Adrenal gland (tissue), 12 donors: ENCODE measurements around the gene CORO2A. TPM values are rescaled to one million over a fixed set of nuclear protein-coding genes. Genes with fewer than 3 reads are reported as not detected.
A peak's percentile ranks its signal among the peaks of the same experiment; 100 is the strongest.

Source experiments
- DNase-seq, 7 donors: peaks; one replicate each; pipeline ENCODE4 v3.0.0-alpha.2; 2019 to 2020
- H3K27ac ChIP-seq, 5 donors: fragments of 200-600 bp; sonication (generic) in 4 of 5; 1 replicate in 3 of 5; 2 replicates in 2 of 5; pipeline versions ENCODE4 v1.5.1 to v1.8.0; 2016 to 2020; ENCODE audit warnings: mild to moderate bottlenecking in 1 of 5
- H3K27me3 ChIP-seq: fragments of 200-600 bp; 2 replicates; pipeline ENCODE4 v1.8.0; 2021
- H3K36me3 ChIP-seq, 2 donors: fragments of 200-600 bp; replicated peaks in 1 of 2; 1 replicate in 1 of 2; 2 replicates in 1 of 2; pipeline versions ENCODE4 v1.5.1 to v1.8.0; 2018 to 2022
- H3K4me1 ChIP-seq, 2 donors: fragments of 200-600 bp; replicated peaks in 1 of 2; 1 replicate in 1 of 2; 2 replicates in 1 of 2; pipeline versions ENCODE4 v1.5.1 to v1.8.0; 2018 to 2021
- H3K4me3 ChIP-seq, 4 donors: fragments of 200-600 bp; sonication (generic) in 3 of 4; one replicate each; pipeline ENCODE4 v1.5.1; 2016 to 2018
- H3K9me3 ChIP-seq, 3 donors: fragments of 200-600 bp; sonication (generic) in 1 of 3; replicated peaks in 1 of 3; 1 replicate in 2 of 3; 2 replicates in 1 of 3; pipeline versions ENCODE4 v1.5.1 to v1.8.0; 2016 to 2021
- CTCF ChIP-seq, 6 experiments: fragments of 450-650 bp in 4 of 6; fragments of 200-600 bp in 2 of 6; sonication (generic) in 1 of 6; IDR thresholded peaks; 1 replicate in 5 of 6; 2 replicates in 1 of 6; pipeline versions ENCODE4 v1.5.1 to v1.8.0; 2016 to 2021; ENCODE audit warnings: antibody characterized with exemption in 6 of 6, mild to moderate bottlenecking in 2 of 6, moderate library complexity in 1 of 6
- POLR2A ChIP-seq, 2 donors: fragments of 450-650 bp; IDR thresholded peaks; one replicate each; pipeline ENCODE4 v1.6.1; 2017; ENCODE audit warnings: antibody characterized with exemption in 2 of 2, mild to moderate bottlenecking in 2 of 2, moderate library complexity in 1 of 2
- WGBS, 4 donors: extraction: QIAGEN DNeasy Blood & Tissue Kit in 2 of 4; methylation state at CpG; one replicate each; pipeline versions ENCODE4 v1.1.5 to v1.1.7; 2013 to 2017; 5-methylcytosine and 5-hydroxymethylcytosine counted together
- intact Hi-C, 2 donors: fragments of 100-400 bp; cut with DNase I; formaldehyde crosslinking; loops; one replicate each; pipeline versions ENCODE4 v1.14.1 to v1.15.0; 2022 to 2023
- polyA plus RNA-seq, 3 donors: library from polyadenylated mRNA; stranded (reverse); fragments of 200-250 nt in 2 of 3; fragments of 350-450 nt in 1 of 3; fragmentation: Illumina TruSeq in 1 of 3; extraction: RNeasy Lipid Tissue Mini Kit (QIAGEN cat#74804) in 1 of 3; gene quantifications; one replicate each; pipeline ENCODE4 v1.2.3, GENCODE V29; 2013 to 2014
- total RNA-seq, 9 donors: library from RNA; depleted of rRNA in 4 of 9; stranded (reverse); fragments of >200 nt in 4 of 9; fragments of 120-200 nt in 1 of 9; fragmentation: NEBNext Ultra II Directional in 1 of 9; extraction: Animal tissue kit (Norgen Biotek cat#: 25700) in 1 of 9; gene quantifications; one replicate each; pipeline versions ENCODE4 v1.1.0 to v1.2.4, GENCODE V29; 2013 to 2023
- donor health status: healthy with polysubstance abuse.
- donor health status: Bipolar disorder and iron deficiency.
- donor health status: DM: yes; HTN: yes; CAD: no.
- donor health status: DM: no; HTN: no; CAD: no.
- donor health status: DM: no; HTN: no; CAD: no.
- donor health status: DM: yes; HTN: yes; CAD: no.

CORO2A gene
- total and polyA plus RNA-seq, 12 donors = 0.06 to 3.9 (median 1.2) TPM

- no peaks in the 10 kb centered on the region for H3K36me3 ChIP-seq
- H3K27ac ChIP-seq = no peak overlapping the region
- no peak overlapping the region for H3K4me3 ChIP-seq
- no peak for TF ChIP-seq POLR2A (IDR thresholded peaks at IDR 0.05)
- DNase-seq = no peak
- no peaks in the 10 kb centered on the region for H3K9me3 ChIP-seq
- no peaks in the 10 kb centered on the region for H3K27me3 ChIP-seq
- 80 to 89% (median 82%) methylated on average over 2 of the region's 2 CpGs for WGBS, 4 donors
- intact Hi-C loops = no loop called here
- peaks cover 0 to 7% of the 10 kb centered on the region in 2 donors for H3K4me1 ChIP-seq
Observed at GRCh38 chr9:98148486-98148885, 44.0 kb downstream of the CORO2A start.

- H3K4me3 ChIP-seq = no peak overlapping the region
- 81 to 88% (median 85%) methylated on average over 2 of the region's 2 CpGs for WGBS, 4 donors
- no peaks in the 10 kb centered on the region for H3K36me3 ChIP-seq
- H3K27me3 ChIP-seq = no peaks in the 10 kb centered on the region
- intact Hi-C loops = no loop called here
- TF ChIP-seq CTCF (IDR thresholded peaks at IDR 0.05) (no peak), POLR2A (IDR thresholded peaks at IDR 0.05) (no peak)
- no peaks in the 10 kb centered on the region for H3K9me3 ChIP-seq
- DNase-seq = no peak
- peaks cover 0 to 7% of the 10 kb centered on the region in 2 donors for H3K4me1 ChIP-seq
- no peak overlapping the region for H3K27ac ChIP-seq
Observed at GRCh38 chr9:98147582-98147981, 44.9 kb downstream of the CORO2A start.

GRCh38 chr9:98146101-98146991 is 46.1 kb downstream of the CORO2A start:
- TF ChIP-seq POLR2A (IDR thresholded peaks at IDR 0.05) (no peak), CTCF (IDR thresholded peaks at IDR 0.05) (no peak)
- Histone ChIP-seq H3K9me3 (no peaks in the 10 kb centered on the region), H3K4me1 (peaks cover 0 to 7% of the 10 kb centered on the region in 2 donors), H3K27ac (peak overlapping the region in 1 of 5 donors; percentile 54), H3K27me3 (no peaks in the 10 kb centered on the region), H3K4me3 (no peak overlapping the region), H3K36me3 (no peaks in the 10 kb centered on the region)
- peak; percentile 47 to 96 (median 66) for DNase-seq
- intact Hi-C loops = no loop called here
- 63 to 79% (median 67%) methylated on average over 7 of the region's 7 CpGs for WGBS, 4 donors

GRCh38 chr9:98144631-98145030 is 47.8 kb downstream of the CORO2A start:
- Histone ChIP-seq H3K9me3 (no peaks in the 10 kb centered on the region), H3K4me1 (peaks cover 0 to 7% of the 10 kb centered on the region in 2 donors), H3K27ac (peak overlapping the region in 1 of 5 donors; percentile 7), H3K4me3 (no peak overlapping the region), H3K27me3 (no peaks in the 10 kb centered on the region), H3K36me3 (no peaks in the 10 kb centered on the region)
- intact Hi-C loops = no loop called here
- 77 to 100% (median 85%) methylated on average over 3 of the region's 3 CpGs for WGBS, 4 donors
- TF ChIP-seq CTCF (IDR thresholded peaks at IDR 0.05) (no peak), POLR2A (IDR thresholded peaks at IDR 0.05) (no peak)
- no peak for DNase-seq
